Liver (tissue), 9 donors: ENCODE results near the gene FAHD2A. TPM values are rescaled to one million over a fixed set of nuclear protein-coding genes. Genes with fewer than 3 reads are reported as not detected.
"Not testable (repeated sequence)": the region's sequence is repeated elsewhere in the genome, so short reads cannot be mapped to it uniquely, and the experiment has no call there.

ENCODE experiments used
- DNase-seq: peaks from one replicate; pipeline ENCODE4 v3.0.0-alpha.2; 2017; ENCODE audit warnings: low spot score
- H3K27ac ChIP-seq, 2 donors: one replicate each; pipeline ENCODE4 v1.7.0; 2013; ENCODE audit warnings: inconsistent platforms in 2 of 2, low read length in 2 of 2, control low read depth in 1 of 2, low read depth in 1 of 2, mild to moderate bottlenecking in 1 of 2
- H3K27me3 ChIP-seq, 4 donors: one replicate each; pipeline versions ENCODE4 v1.6.1 to v1.7.0; 2013; ENCODE audit warnings: low read length in 3 of 4, inconsistent platforms in 1 of 4, mild to moderate bottlenecking in 1 of 4, moderate library complexity in 1 of 4; ENCODE audit not compliant: control insufficient read depth in 4 of 4, insufficient read depth in 4 of 4
- H3K36me3 ChIP-seq, 4 donors: one replicate each; pipeline versions ENCODE4 v1.6.1 to v1.7.0; 2013; ENCODE audit warnings: low read length in 3 of 4, mild to moderate bottlenecking in 3 of 4, low read depth in 1 of 4, moderate library complexity in 1 of 4; ENCODE audit not compliant: control insufficient read depth in 4 of 4, insufficient read depth in 3 of 4
- H3K4me1 ChIP-seq, 4 donors: one replicate each; pipeline versions ENCODE4 v1.6.1 to v1.7.0; 2013; ENCODE audit warnings: low read length in 3 of 4, mild to moderate bottlenecking in 3 of 4, moderate library complexity in 1 of 4; ENCODE audit not compliant: control insufficient read depth in 4 of 4, insufficient read depth in 4 of 4
- H3K4me3 ChIP-seq, 3 donors: one replicate each; pipeline versions ENCODE4 v1.6.1 to v1.7.0; 2013; ENCODE audit warnings: low read length in 3 of 3, control low read depth in 1 of 3, low read depth in 1 of 3, mild to moderate bottlenecking in 1 of 3
- H3K9ac ChIP-seq, 2 donors: one replicate each; pipeline ENCODE4 v1.7.0; 2013; ENCODE audit warnings: low read length in 2 of 2, mild to moderate bottlenecking in 2 of 2, moderate library complexity in 2 of 2, control low read depth in 1 of 2, low read depth in 1 of 2
- H3K9me3 ChIP-seq, 4 donors: one replicate each; pipeline versions ENCODE4 v1.6.1 to v1.7.0; 2013; ENCODE audit warnings: low read length in 3 of 4; ENCODE audit not compliant: control insufficient read depth in 4 of 4
- EGR1 ChIP-seq, 2 donors: IDR thresholded peaks; 2 replicates each; pipeline ENCODE4 v1.6.1; 2016 to 2018; ENCODE audit warnings: antibody characterized with exemption in 2 of 2, low read depth in 2 of 2
- FOXA1 ChIP-seq: IDR thresholded peaks from 2 replicates; pipeline ENCODE4 v1.6.1; 2016; ENCODE audit warnings: antibody characterized with exemption
- FOXA2 ChIP-seq: IDR thresholded peaks from 2 replicates; pipeline ENCODE4 v1.6.1; 2016; ENCODE audit warnings: antibody characterized with exemption
- GABPA ChIP-seq, 2 donors: IDR thresholded peaks in 1 of 2; conservative IDR thresholded peaks in 1 of 2; 2 replicates each; pipeline ENCODE4 v1.6.1; 2016; ENCODE audit warnings: antibody characterized with exemption in 2 of 2, mild to moderate bottlenecking in 1 of 2, moderate library complexity in 1 of 2
- HNF4A ChIP-seq, 2 donors: conservative IDR thresholded peaks; 2 replicates each; pipeline ENCODE4 v1.6.1; 2016; ENCODE audit warnings: antibody characterized with exemption in 2 of 2, mild to moderate bottlenecking in 2 of 2
- HNF4G ChIP-seq: IDR thresholded peaks from 2 replicates; pipeline ENCODE4 v1.6.1; 2016; ENCODE audit warnings: antibody characterized with exemption
- JUND ChIP-seq, 2 donors: IDR thresholded peaks; 2 replicates each; pipeline ENCODE4 v1.6.1; 2016; ENCODE audit warnings: antibody characterized with exemption in 2 of 2
- NR2F2 ChIP-seq: IDR thresholded peaks from 2 replicates; pipeline ENCODE4 v1.6.1; 2016; ENCODE audit warnings: antibody characterized with exemption
- RAD21 ChIP-seq, 2 donors: IDR thresholded peaks; 2 replicates each; pipeline ENCODE4 v1.6.1; 2016; ENCODE audit warnings: antibody characterized with exemption in 2 of 2, mild to moderate bottlenecking in 2 of 2
- RXRA ChIP-seq, 2 donors: IDR thresholded peaks; 2 replicates each; pipeline ENCODE4 v1.6.1; 2017 to 2018; ENCODE audit warnings: antibody characterized with exemption in 2 of 2, mild to moderate bottlenecking in 1 of 2
- SP1 ChIP-seq: IDR thresholded peaks from 2 replicates; pipeline ENCODE4 v1.6.1; 2018; ENCODE audit warnings: antibody characterized with exemption, mild to moderate bottlenecking
- TAF1 ChIP-seq: conservative IDR thresholded peaks from 2 replicates; pipeline ENCODE4 v1.6.1; 2016; ENCODE audit warnings: antibody characterized with exemption, mild to moderate bottlenecking
- YY1 ChIP-seq: IDR thresholded peaks from 2 replicates; pipeline ENCODE4 v1.6.1; 2016; ENCODE audit warnings: antibody characterized with exemption, mild to moderate bottlenecking
- WGBS: extraction: QIAGEN DNeasy Blood & Tissue Kit; methylation state at CpG from one replicate; pipeline ENCODE4 v1.1.7; 2013; 5-methylcytosine and 5-hydroxymethylcytosine counted together
- polyA plus RNA-seq, 2 donors: library from polyadenylated mRNA; stranded (reverse) in 1 of 2; unstranded in 1 of 2; fragments of 200-250 nt in 1 of 2; fragments of >200 nt in 1 of 2; fragmentation: Nextera tagmentation in 1 of 2; extraction: Ambion mirVana in 1 of 2; gene quantifications; one replicate each; pipeline versions ENCODE4 v1.2.1 to v1.2.3, GENCODE V29; 2013 to 2015
- total RNA-seq, 2 donors: library from RNA; depleted of rRNA; stranded (reverse); fragments of >200 nt; gene quantifications; one replicate each; pipeline ENCODE4 v1.2.3, GENCODE V29; 2014
- TF ChIP-seq, protein P1 (sequence below): IDR thresholded peaks from 2 replicates; pipeline ENCODE4 v1.6.1; 2016; ENCODE audit warnings: antibody characterized with exemption
- TF ChIP-seq, protein P2 (sequence below): IDR thresholded peaks from 2 replicates; pipeline ENCODE4 v1.6.1; 2016; ENCODE audit warnings: antibody characterized with exemption
- TF ChIP-seq, protein P3 (sequence below): IDR thresholded peaks from 2 replicates; pipeline ENCODE4 v1.6.1; 2016; ENCODE audit warnings: antibody characterized with exemption
- TF ChIP-seq, protein P4 (sequence below): fragments of 150-350 bp; IDR thresholded peaks from 2 replicates; pipeline ENCODE4 v1.5.1; 2017; ENCODE audit warnings: improper control_type of control experiment, low read depth, low read length; ENCODE audit not compliant: missing input control
- TF ChIP-seq, protein P5 (sequence below): IDR thresholded peaks from 2 replicates; pipeline ENCODE4 v1.6.1; 2016; ENCODE audit warnings: antibody characterized with exemption, mild to moderate bottlenecking
- donor health status: healthy.
- donor health status: healthy.
- donor health status: healthy.
- donor health status: healthy.
- donor health status: healthy.

The FAHD2A gene
- total and polyA plus RNA-seq, 4 donors = 20.1 to 105 (median 69.3) TPM

DNA sequence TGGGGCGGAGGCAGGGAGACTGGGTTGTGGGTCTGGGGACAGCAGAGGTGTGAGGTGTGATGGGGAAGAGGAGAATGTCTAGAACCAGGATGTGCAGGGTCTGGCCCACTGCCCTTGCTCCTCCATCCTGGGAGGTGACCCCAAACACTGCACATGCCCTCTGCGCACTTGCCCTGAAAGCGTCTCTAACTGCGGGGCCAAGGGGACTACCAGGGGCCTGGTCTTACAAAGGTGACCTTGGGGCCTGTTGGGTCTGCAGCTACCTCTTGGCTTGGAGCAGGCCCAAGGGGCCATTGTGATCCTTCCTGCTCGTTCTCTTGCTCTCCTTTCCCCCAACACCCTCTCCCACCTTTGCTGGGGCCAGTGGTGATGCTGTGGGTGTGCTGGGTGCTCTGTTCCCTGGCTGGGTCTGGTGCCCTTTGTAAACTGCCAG, 48.0 kb upstream of the FAHD2A start (continued):
- TF ChIP-seq, protein P1, sequence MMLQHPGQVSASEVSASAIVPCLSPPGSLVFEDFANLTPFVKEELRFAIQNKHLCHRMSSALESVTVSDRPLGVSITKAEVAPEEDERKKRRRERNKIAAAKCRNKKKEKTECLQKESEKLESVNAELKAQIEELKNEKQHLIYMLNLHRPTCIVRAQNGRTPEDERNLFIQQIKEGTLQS = no peak
- TF ChIP-seq JUND (IDR thresholded peaks at IDR 0.05) (no peak), HNF4G (no peak), GABPA (IDR thresholded peaks at IDR 0.05 in 1 of 2, conservative IDR thresholded peaks at IDR 0.05 in 1 of 2) (no peak), FOXA1 (no peak), RAD21 (IDR thresholded peaks at IDR 0.05) (no peak)
- TF ChIP-seq, protein P2, sequence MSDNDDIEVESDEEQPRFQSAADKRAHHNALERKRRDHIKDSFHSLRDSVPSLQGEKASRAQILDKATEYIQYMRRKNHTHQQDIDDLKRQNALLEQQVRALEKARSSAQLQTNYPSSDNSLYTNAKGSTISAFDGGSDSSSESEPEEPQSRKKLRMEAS = no peak
- TF ChIP-seq, protein P3, sequence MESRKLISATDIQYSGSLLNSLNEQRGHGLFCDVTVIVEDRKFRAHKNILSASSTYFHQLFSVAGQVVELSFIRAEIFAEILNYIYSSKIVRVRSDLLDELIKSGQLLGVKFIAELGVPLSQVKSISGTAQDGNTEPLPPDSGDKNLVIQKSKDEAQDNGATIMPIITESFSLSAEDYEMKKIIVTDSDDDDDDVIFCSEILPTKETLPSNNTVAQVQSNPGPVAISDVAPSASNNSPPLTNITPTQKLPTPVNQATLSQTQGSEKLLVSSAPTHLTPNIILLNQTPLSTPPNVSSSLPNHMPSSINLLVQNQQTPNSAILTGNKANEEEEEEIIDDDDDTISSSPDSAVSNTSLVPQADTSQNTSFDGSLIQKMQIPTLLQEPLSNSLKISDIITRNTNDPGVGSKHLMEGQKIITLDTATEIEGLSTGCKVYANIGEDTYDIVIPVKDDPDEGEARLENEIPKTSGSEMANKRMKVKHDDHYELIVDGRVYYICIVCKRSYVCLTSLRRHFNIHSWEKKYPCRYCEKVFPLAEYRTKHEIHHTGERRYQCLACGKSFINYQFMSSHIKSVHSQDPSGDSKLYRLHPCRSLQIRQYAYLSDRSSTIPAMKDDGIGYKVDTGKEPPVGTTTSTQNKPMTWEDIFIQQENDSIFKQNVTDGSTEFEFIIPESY = no peak

DNA sequence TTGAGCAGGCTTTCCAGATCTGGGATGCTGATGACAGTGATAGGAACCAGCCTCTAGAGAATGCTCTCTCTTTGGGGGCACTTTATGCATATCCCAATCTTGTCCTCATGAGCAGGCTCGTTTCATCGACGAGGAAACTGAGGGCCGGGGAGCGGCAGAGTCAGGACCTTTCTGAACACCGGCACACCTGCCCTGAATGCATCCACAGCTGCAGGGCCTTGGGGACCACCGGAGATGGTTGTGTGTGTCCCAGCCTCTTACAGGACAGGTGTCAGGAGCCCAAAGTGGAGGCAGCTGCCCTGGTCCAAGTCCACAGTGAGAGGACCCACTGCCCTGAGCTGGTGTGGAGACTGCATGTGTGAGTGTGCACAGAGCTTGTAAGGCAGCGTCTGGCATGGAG, 47.6 kb upstream of the FAHD2A start:
- Histone ChIP-seq H3K36me3 (no peaks in the 10 kb centered on the region), H3K27me3 (no peaks in the 10 kb centered on the region), H3K9ac (no peak overlapping the region), H3K4me1 (no peaks in the 10 kb centered on the region), H3K4me3 (no peak overlapping the region), H3K27ac (no peak overlapping the region), H3K9me3 (no peaks in the 10 kb centered on the region)
- TF ChIP-seq SP1 (no peak), EGR1 (IDR thresholded peaks at IDR 0.05; ENCODE audit: low read depth in 2 of 2) (no peak), RXRA (IDR thresholded peaks at IDR 0.05) (no peak), GABPA (IDR thresholded peaks at IDR 0.05 in 1 of 2, conservative IDR thresholded peaks at IDR 0.05 in 1 of 2) (no peak), FOXA1 (no peak), NR2F2 (no peak), YY1 (no peak), HNF4G (no peak), FOXA2 (no peak), JUND (IDR thresholded peaks at IDR 0.05) (no peak), TAF1 (no peak), HNF4A (conservative IDR thresholded peaks at IDR 0.05) (no peak), RAD21 (IDR thresholded peaks at IDR 0.05) (no peak)
- TF ChIP-seq, protein P3 = no peak
- TF ChIP-seq, protein P4, sequence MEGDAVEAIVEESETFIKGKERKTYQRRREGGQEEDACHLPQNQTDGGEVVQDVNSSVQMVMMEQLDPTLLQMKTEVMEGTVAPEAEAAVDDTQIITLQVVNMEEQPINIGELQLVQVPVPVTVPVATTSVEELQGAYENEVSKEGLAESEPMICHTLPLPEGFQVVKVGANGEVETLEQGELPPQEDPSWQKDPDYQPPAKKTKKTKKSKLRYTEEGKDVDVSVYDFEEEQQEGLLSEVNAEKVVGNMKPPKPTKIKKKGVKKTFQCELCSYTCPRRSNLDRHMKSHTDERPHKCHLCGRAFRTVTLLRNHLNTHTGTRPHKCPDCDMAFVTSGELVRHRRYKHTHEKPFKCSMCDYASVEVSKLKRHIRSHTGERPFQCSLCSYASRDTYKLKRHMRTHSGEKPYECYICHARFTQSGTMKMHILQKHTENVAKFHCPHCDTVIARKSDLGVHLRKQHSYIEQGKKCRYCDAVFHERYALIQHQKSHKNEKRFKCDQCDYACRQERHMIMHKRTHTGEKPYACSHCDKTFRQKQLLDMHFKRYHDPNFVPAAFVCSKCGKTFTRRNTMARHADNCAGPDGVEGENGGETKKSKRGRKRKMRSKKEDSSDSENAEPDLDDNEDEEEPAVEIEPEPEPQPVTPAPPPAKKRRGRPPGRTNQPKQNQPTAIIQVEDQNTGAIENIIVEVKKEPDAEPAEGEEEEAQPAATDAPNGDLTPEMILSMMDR = no peak
- TF ChIP-seq, protein P2 = no peak
- TF ChIP-seq, protein P5, sequence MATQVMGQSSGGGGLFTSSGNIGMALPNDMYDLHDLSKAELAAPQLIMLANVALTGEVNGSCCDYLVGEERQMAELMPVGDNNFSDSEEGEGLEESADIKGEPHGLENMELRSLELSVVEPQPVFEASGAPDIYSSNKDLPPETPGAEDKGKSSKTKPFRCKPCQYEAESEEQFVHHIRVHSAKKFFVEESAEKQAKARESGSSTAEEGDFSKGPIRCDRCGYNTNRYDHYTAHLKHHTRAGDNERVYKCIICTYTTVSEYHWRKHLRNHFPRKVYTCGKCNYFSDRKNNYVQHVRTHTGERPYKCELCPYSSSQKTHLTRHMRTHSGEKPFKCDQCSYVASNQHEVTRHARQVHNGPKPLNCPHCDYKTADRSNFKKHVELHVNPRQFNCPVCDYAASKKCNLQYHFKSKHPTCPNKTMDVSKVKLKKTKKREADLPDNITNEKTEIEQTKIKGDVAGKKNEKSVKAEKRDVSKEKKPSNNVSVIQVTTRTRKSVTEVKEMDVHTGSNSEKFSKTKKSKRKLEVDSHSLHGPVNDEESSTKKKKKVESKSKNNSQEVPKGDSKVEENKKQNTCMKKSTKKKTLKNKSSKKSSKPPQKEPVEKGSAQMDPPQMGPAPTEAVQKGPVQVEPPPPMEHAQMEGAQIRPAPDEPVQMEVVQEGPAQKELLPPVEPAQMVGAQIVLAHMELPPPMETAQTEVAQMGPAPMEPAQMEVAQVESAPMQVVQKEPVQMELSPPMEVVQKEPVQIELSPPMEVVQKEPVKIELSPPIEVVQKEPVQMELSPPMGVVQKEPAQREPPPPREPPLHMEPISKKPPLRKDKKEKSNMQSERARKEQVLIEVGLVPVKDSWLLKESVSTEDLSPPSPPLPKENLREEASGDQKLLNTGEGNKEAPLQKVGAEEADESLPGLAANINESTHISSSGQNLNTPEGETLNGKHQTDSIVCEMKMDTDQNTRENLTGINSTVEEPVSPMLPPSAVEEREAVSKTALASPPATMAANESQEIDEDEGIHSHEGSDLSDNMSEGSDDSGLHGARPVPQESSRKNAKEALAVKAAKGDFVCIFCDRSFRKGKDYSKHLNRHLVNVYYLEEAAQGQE = no peak
- TF ChIP-seq, protein P1 = no peak
- 92% methylated on average over 8 of the region's 8 CpGs for WGBS
- DNase-seq = no peak

DNA sequence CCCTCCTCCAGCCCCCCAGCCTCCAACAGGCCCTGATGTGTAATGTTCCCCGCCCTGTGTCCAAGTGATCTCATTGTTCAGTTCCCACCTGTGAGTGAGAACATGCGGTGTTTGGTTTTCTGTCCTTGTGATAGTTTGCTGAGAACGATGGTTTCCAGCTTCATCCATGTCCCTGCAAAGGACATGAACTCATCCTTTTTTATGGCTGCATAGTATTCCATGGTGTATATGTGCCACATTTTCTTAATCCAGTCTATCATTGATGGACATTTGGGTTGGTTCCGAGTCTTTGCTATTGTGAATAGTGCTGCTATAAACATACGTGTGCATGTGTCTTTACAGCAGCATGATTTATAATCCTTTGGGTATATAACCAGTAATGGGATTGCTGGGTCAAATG, 47.0 kb upstream of the FAHD2A start:
- not testable (repeated sequence) for H3K36me3 ChIP-seq, H3K4me3 ChIP-seq, H3K9me3 ChIP-seq, DNase-seq, H3K4me1 ChIP-seq, H3K27ac ChIP-seq, H3K27me3 ChIP-seq, H3K9ac ChIP-seq
- WGBS = 97% methylated on average over 4 of the region's 5 CpGs
